Brain microvascular endothelial cell (primary cell): ENCODE data around the gene NOD1.
"Not testable (repeated sequence)": the region's sequence is repeated elsewhere in the genome, so short reads cannot be mapped to it uniquely, and the experiment has no call there.

Experiments used
- DNase-seq: peaks from one replicate; pipeline ENCODE4 v3.0.0-alpha.2; 2020
- H3K27ac ChIP-seq: fragments of 250-450 bp; sonication (Bioruptor Pico); 2 replicates; pipeline ENCODE4 v1.5.1; 2020; ENCODE audit warnings: mild to moderate bottlenecking, moderate library complexity
- H3K27me3 ChIP-seq: fragments of 250-450 bp; sonication (Bioruptor Pico); replicated peaks from 2 replicates; pipeline ENCODE4 v1.5.1; 2020; ENCODE audit warnings: mild to moderate bottlenecking
- H3K36me3 ChIP-seq: fragments of 250-450 bp; sonication (Bioruptor Pico); replicated peaks from 2 replicates; pipeline ENCODE4 v1.5.1; 2020; ENCODE audit warnings: mild to moderate bottlenecking
- H3K4me3 ChIP-seq: 2 replicates; pipeline ENCODE4 v1.5.1; 2011; ENCODE audit warnings: low read depth, mild to moderate bottlenecking, control low read depth, low read length, moderate library complexity
- in situ Hi-C: cut with HindIII; loops from 2 replicates; pipeline ENCODE4 v1.10.0; 2017; ENCODE audit warnings: low sequenced_read_pairs, low pct_ligation_motif_present
- TF ChIP-seq, protein P1 (sequence below): IDR thresholded peaks from 2 replicates; pipeline ENCODE4 v1.5.1; 2011; ENCODE audit warnings: low read depth, mild to moderate bottlenecking, moderate library complexity, low read length, control low read depth, inconsistent platforms; ENCODE audit errors: missing control alignments

The NOD1 gene

DNA sequence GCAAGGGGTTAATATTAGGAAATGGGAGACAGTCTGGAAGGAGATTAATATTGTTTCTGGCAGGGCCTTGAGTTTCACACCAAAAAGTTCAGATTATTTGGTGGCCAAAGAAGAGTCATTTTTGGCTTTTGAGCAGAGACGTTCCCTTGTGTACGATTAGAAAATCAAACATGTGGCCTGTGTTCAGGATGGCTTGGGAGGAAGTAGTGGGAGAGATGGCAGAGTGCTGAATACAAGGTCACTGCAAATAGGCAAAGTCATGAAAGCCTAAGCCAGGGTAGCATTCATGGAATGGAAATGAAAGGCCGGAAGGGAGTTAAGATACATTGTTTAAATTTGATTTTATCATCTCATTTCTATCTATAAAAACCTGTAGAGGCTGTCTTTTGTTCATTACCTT is 35.6 kb upstream of the NOD1 start:
- Histone ChIP-seq H3K36me3 (no peaks in the 10 kb centered on the region), H3K27ac (no peak overlapping the region), H3K4me3 (no peak overlapping the region), H3K27me3 (no peaks in the 10 kb centered on the region)
- TF ChIP-seq, protein P1, sequence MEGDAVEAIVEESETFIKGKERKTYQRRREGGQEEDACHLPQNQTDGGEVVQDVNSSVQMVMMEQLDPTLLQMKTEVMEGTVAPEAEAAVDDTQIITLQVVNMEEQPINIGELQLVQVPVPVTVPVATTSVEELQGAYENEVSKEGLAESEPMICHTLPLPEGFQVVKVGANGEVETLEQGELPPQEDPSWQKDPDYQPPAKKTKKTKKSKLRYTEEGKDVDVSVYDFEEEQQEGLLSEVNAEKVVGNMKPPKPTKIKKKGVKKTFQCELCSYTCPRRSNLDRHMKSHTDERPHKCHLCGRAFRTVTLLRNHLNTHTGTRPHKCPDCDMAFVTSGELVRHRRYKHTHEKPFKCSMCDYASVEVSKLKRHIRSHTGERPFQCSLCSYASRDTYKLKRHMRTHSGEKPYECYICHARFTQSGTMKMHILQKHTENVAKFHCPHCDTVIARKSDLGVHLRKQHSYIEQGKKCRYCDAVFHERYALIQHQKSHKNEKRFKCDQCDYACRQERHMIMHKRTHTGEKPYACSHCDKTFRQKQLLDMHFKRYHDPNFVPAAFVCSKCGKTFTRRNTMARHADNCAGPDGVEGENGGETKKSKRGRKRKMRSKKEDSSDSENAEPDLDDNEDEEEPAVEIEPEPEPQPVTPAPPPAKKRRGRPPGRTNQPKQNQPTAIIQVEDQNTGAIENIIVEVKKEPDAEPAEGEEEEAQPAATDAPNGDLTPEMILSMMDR: no peak
- no peak for DNase-seq
- in situ Hi-C loops: no loop called here

DNA sequence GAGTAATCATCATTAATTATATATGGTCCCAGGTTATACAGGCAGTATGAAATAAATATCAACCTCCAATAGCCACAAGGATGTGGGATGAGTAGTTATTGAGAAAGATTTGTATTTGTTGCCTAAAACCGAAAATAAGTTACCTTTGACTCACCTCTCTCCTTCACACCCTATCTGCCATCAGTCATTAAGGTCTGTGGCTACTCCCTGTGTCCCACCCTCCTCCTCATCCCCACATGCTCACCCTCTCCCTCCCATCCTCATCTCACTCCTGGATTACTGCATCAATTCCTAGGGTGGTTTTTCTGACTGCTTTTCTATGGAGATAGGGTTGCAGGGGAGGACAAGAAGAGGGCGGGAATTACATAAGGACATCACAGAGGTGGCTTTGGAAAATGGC is 35.2 kb upstream of the NOD1 start:
- Histone ChIP-seq H3K27ac (no peak overlapping the region), H3K36me3 (no peaks in the 10 kb centered on the region), H3K4me3 (no peak overlapping the region), H3K27me3 (no peaks in the 10 kb centered on the region)
- no peak for DNase-seq
- in situ Hi-C loops: no loop called here
- TF ChIP-seq, protein P1: no peak

DNA sequence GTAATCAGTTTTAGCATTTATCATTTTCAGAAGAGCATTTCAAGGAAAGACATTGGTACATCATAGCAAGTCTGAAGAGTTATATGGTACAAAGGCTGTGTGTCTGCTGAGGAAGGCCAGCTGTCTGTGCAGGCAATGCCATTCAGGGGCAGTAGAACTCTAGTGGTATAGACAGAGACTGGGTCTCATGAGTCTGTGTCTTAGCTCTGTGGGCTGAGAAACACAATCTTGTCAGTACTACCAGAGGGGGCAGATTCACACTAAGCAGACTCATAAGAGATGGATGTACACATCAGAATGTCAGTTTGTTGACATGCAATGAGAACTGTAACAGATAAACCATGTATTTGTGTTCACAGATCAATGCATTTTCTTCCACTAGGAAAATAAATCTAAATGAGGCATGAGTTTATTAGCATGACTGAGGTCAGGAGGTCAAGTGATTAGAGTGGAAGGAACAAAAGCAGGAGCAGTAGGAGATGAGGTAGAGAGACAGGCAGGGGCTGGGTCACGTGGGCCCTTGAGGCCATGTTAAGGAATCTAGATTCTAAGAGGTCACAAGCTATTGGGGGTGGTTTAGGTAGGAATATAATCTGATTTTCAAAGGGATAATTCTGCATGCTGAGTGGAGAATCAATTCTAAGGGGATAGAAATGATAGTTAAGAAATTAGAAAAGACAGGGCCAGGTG is 33.5 kb upstream of the NOD1 start:
- in situ Hi-C loops: no loop called here
- Histone ChIP-seq H3K27ac (no peak overlapping the region), H3K36me3 (no peaks in the 10 kb centered on the region), H3K4me3 (no peak overlapping the region), H3K27me3 (no peaks in the 10 kb centered on the region)
- no peak for DNase-seq
- TF ChIP-seq, protein P1: no peak

DNA sequence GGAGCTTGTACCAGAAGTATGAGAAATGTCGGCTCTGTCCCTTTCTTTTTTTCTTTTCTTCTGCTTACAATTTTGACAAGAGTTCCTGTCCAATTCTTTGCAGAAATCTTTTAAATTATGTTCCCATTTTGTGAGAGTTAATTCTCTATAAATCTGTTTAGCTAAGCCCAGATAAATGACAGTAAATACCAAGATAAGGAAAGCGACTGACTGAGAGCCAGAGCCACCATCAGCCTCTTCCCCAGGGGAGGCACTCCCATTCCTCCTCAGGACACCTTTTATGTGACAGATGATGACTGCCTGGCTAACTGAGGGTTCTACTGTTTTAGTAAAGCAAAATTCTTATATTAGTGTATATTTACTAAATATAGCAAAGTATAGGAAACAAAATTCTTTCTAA is 32.9 kb upstream of the NOD1 start:
- no peaks in the 10 kb centered on the region for H3K36me3 ChIP-seq
- no peaks in the 10 kb centered on the region for H3K27me3 ChIP-seq
- in situ Hi-C loops: no loop called here
- DNase-seq: no peak
- H3K27ac ChIP-seq: no peak overlapping the region
- TF ChIP-seq, protein P1: no peak
- no peak overlapping the region for H3K4me3 ChIP-seq

DNA sequence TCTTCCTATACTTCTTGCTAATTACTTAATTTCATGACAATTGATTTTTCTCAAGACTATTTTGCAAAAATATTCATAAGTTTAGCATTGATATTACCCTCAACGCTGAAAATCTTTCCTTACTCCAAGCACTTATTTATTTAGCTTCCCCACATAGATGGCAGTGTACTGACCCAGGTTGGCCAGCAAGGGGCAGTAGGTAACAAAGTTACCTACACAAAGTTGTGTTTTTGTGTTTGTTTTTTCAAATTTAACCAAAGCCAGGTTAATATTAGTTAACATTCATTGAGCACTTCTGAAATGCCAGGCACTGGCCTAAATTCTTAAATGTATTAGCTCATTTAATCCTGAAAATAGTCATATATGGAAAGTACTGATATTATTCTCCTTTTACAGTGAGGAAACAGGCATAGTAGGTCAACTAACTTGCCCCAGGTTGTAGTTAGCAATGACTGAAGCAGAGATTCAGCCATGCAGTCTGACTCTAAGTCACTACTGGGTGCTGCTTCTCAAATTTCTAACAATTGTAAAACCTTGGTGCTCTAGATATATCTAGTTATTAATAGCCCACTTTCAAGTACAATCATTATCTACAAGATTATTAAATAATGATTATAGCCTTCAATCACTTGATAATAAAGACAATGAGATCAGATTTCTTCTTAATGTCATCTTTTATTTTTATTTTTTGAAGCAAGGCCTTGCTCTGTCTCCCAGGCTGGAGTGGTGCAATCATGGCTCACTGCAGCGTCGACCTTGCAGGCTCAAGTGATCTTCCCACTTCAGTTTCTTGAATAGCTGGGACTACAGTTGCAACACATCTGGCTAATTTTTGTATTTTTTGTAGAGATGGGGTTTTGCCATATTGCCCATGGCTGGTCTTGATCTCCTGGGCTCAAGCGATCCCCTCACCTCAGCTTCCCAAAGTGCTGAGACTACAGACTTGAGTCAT is 31.8 kb upstream of the NOD1 start:
- TF ChIP-seq, protein P1: peak; percentile 87
- no peak overlapping the region for H3K4me3 ChIP-seq
- in situ Hi-C loops: no loop called here
- DNase-seq: no peak
- no peak overlapping the region for H3K27ac ChIP-seq
- H3K27me3 ChIP-seq: no peaks in the 10 kb centered on the region
- no peaks in the 10 kb centered on the region for H3K36me3 ChIP-seq

DNA sequence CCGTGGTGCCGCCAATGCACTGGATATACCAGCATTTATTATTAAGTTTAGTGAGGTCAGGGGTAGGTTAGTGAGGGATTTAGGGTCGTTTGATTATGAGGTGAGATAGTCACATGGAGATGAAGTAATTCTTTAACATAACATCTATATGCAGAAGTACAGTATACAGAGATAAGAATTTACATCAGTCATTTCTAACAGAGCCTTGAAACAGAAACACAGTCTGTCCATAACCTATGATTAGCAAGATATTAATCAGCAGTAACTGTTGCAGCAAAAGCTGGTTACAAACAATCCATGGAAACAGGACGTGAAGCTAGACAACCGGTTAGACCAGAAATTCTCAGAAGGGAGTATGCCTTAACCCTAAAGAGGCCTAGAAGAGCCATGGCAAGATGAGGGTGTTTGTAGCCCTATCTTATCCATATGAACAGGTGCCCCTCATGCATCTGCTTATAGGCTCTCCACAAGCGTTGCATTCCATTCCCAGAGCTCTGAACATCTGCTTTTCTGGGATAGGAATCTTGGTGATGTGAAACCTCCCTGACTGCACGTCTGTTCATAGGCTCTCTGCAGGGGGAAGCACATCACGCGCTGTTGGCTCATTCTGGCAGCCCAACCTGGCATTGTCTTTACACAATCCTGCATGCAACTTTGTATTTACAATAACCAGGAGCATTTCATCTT is 30.7 kb upstream of the NOD1 start:
- in situ Hi-C loops, DNase-seq, H3K36me3 ChIP-seq, H3K27ac ChIP-seq, H3K27me3 ChIP-seq, H3K4me3 ChIP-seq: not testable (repeated sequence)

DNA sequence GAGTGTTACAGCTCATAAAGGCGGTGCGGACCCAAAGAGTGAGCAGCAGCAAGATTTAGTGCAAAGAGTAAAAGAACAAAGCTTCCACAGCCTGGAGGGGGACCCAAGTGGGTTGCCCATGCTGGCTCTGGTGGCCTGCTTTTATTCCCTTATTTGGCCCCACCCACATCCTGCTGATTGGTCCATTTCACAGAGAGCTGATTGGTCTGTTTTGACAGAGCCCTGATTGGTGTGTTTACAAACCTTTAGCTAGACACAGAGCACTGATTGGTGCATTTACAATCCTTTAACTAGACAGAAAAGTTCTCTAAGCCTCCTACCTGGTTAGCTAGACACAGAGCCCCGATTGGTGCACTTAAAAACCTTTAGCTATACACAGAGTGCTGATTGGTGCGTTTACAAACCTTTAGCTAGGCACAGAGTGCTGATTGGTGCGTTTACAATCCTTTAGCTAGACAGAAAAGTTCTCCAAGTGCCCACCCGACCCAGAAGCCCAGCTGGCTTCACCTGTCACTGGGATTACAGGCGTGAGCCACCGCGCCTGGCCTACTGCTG is 28.8 kb upstream of the NOD1 start:
- in situ Hi-C loops, DNase-seq, H3K27ac ChIP-seq, H3K36me3 ChIP-seq, H3K4me3 ChIP-seq, H3K27me3 ChIP-seq: not testable (repeated sequence)
